NCI-H2227 (cell line): Measurements from ENCODE around the gene TECPR2.
"Not testable (repeated sequence)": the region's sequence is repeated elsewhere in the genome, so short reads cannot be mapped to it uniquely, and the experiment has no call there.

ENCODE experiments used
- DNase-seq: peaks from one replicate; lab custom pipeline; 2025; ENCODE audit not compliant: unreplicated experiment; lab: John Stamatoyannopoulos, UW

TECPR2 gene

DNA sequence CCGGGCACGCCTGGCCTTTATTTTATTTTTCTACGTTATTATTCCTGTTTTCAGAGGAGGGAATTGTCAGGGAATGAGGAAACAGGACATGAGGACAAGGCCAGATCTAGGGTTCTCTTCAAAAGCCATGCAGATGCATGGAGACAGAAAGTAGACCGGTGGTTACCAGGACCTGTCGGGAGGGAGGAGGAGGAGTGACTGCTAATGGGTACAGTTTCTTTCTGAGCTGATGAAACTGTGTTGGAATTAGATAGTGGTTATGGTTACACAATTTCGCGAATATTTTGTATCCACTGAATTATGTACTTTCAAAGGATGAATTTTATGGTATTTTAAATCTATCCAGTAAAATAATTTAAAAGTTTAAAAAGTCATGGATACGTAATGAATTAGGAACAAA is 31.9 kb upstream of the TECPR2 start:
- no peak for DNase-seq

DNA sequence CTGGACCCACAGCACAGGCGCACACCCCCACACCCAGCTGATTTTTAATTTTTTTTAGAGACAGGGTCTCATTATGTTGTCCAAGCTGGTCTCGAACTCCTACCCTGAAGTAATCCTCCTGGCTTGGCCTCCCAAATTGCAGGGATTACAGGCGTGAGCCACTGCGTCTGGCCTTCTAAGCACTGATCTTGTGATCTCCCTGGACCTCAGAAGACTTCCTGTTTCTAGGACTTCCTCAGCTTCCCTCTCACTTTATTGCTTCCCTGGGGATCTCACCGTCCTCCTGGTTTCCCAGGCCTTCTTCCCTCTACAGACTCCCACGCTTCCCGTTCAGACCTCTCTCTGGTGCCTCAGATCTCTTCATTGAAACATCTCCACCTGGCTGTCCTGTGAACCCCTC is 29.4 kb upstream of the TECPR2 start:
- no peak for DNase-seq

- DNase-seq: no peak
Observed at GRCh38 chr14:102333795-102334705, 28.7 kb upstream of the TECPR2 start.

- DNase-seq: no peak
Observed at GRCh38 chr14:102335163-102335562, 27.6 kb upstream of the TECPR2 start.

GRCh38 chr14:102338724-102339123 is 24.0 kb upstream of the TECPR2 start:
- DNase-seq: no peak

- DNase-seq: no peak
Observed at GRCh38 chr14:102341566-102341965, 21.2 kb upstream of the TECPR2 start.

GRCh38 chr14:102342238-102342637 is 20.5 kb upstream of the TECPR2 start:
- no peak for DNase-seq

GRCh38 chr14:102344084-102344483 is 18.7 kb upstream of the TECPR2 start:
- no peak for DNase-seq

GRCh38 chr14:102344485-102344884 is 18.3 kb upstream of the TECPR2 start:
- no peak for DNase-seq

GRCh38 chr14:102345232-102345631 is 17.5 kb upstream of the TECPR2 start:
- no peak for DNase-seq

GRCh38 chr14:102346645-102347044 is 16.1 kb upstream of the TECPR2 start:
- DNase-seq: no peak

GRCh38 chr14:102348376-102348775 is 14.4 kb upstream of the TECPR2 start:
- DNase-seq: no peak

DNA sequence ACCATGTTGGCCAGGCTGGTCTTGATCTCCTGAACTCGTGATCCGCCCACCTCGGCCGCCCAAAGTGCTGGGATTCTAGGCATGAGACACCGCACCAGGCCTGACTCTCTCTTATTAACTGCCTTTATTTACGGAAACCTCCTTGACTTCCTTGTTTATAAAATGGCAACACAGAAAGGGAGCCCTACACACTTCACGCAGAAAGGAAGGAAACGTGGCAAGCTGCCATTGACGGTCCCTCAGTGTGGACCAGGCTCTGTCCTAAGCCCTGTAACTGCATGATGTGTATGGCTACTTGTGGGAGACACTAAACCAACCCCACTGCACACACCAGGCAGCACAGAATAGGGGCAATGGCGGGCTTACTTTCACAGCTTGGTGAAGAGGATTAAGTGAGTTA is 11.7 kb upstream of the TECPR2 start:
- DNase-seq: no peak

DNA sequence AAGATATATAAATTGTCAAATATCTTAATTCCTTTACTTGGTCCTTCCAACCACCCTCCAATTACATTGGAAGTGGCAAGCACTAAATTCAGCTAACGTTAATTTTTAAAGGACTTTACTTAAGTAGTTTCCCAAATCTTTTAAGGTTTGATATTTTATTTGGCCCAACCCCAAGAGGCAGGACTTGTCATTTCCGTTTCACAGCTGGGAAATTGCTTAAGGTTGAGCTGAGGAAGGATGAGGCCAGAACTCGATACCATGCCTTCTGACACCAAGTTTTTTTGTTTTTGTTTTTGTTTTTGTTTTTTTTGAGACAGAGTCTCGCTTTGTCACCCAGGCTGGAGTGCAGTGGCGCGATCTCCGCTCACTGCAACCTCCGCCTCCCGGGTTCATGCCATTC is 11.1 kb upstream of the TECPR2 start:
- DNase-seq: not testable (repeated sequence)

DNA sequence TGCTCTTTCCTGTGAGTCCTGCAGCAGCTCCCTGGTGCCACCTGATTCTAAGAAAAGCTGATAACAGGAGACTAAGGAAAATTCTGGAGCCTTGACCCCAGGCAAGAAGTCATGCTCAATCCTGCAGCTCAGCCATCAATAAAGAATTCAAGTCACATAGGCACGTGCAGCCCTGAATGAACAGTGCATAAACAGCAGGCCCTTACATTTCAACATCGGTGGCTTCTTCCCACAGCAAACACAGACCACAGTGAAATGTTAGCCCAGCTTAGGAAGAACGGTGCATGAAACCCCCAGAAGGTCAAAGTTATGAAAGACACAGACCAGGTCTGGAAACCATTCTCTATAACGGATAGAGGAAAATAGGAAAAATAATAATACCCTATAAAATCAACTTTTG is 10.5 kb upstream of the TECPR2 start:
- DNase-seq: no peak

DNA sequence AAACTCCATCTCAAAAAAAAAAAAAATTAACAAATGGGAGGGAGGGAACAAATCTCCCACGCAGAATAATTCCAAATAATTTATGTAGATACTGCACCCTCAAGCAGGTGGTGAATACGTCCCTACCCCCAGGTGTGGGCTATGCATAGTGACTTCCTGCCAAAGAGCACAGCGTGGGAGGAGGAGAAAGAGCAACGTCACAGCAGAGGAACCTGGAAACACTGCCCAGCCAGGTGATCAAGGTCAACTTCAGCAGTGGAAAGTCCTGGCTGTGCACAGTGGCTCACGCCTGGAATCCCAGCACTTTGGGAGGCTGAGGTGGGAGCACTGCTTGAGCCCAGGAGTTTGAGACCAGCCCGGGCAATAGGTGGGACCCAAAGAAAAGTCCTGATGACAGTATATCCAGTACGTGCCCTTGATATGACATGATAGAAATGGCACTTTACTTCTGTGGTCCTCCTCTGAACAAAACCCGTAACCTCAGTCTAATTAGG is 9.6 kb upstream of the TECPR2 start:
- DNase-seq: no peak

- no peak for DNase-seq
Observed at GRCh38 chr14:102356280-102356679, 6.5 kb upstream of the TECPR2 start.

DNA sequence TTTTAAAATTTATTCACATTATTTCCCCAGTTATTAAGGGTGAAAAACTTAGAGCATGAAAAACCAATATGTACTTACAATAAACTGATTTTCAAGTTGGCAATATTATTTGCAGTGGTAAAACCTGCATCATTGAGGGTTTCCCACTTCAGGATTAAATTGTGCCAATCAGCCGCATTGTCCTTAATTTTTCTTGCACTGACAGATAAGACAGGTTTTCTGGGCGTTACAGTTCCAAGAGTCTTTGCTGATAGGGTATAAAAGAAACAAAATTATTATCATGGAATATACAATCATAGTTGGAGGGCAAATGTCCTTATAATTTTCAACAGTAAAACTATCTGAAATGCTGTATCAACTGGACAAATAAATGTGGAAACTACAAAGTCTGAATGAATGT is 3.4 kb upstream of the TECPR2 start:
- DNase-seq: no peak

DNA sequence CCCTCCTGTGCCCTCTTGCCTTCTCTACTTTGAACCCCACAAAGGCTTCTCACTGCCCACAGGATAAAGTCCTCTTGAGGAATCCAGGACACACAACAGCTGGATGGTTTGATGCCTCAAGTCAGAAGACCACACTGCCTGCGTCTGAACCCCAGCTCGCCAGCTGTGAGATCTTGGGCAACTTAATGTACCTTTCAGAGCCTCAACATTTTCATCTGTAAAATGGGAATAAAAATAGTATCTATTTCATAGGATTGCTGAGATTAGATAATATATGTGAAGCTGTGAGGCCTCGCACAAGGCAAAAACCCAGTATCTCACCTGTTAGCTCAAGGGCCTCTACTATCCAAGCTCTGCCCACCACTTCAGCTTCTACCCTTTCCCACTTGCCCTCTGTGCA is 2.4 kb upstream of the TECPR2 start:
- DNase-seq: no peak

DNA sequence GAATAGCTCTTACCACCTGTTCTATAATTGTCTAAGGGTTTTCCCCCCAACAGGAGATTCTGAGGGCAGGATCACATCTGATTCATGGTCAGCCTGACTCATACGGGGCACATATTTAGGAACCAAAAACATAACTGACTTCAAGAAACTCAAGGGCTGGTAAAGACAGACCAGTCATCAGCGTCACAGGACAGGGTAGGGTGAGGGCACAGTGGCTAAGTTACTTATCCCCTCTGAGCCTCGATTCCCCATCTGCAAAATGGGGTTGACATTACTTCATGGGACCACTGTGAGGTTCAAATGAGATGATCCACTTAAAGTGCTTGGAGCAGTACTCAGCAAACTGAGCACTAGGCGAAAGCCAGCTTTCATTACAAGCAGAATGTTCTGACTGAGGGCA is 657 bp upstream of the TECPR2 start:
- peak; percentile 32 for DNase-seq

- DNase-seq: no peak
Observed at GRCh38 chr14:102363182-102363943, 622 bp downstream of the TECPR2 start.

DNA sequence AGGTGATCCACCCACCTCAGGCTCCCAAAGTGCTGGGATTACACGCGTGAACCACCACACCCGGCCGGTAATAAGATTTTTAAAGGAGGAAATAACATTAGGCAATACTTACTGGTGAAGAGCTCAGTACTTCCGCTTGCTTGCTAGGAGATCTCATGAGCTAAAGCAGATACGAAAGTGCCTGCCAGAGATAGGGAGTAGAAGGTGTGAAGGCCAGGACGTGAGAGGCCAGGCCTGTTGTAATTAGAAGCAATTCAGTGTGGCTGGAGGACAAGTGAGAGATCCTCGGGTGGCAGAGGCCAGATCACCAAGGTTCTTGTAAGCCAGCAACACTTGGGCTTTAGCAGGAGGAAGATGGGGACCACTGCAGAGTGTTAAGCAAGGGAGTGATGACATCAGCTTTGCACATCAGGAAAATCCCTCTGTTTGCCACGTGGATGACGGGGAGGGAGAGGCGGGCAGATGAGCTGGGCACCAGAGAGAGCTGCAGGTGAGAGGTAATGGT is 7.6 kb downstream of the TECPR2 start:
- no peak for DNase-seq
